ENCODE measurements around the gene THSD4.
"Not testable (repeated sequence)": the region's sequence is repeated elsewhere in the genome, so short reads cannot be mapped to it uniquely, and the experiment has no call there.

THSD4 gene

GRCh38 chr15:71149646-71150557 lies 34.6 kb downstream of the THSD4 start:
- DNase-seq (ENCODE audit: low read depth): no peak

DNA sequence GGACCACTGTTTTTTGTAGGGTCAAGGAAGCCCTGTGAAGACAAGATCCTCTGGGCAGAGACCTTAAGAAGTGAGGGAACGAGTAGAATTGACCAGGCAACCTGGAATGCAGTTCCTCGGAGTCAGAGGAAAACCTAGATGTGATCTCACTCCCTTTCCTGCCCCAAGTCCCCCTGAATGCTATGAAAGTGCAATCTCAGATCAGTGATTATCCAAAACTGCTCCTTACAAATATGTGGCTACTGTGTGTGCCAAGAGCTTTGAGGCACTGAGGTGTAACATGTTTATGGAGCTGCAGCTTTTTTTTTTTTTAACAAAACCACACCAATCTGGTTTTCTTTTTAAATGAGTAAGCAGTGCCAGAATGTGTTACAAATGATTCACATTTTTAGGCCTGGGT lies 35.8 kb downstream of the THSD4 start:
- DNase-seq (ENCODE audit: low read depth): no peak

DNA sequence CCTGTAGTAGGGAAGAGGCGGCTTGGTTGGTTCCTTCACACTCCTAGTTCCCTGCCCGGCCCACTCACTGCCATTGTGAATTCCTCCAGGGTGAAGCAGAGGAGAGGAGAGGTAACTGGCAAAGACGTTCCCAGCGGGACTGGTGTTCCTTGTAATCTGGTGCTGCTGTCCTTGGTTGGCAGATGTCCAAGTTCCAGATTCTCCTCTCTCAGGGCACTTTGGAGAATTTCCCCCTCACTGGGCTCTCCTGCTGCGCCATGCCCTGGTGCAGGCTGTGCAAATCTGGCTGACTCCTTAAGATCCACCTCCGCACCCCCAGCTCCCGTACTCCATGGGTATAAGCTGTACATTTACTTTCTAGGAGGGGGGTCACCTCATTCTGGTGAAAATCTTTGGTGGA lies 37.3 kb downstream of the THSD4 start:
- no peak for DNase-seq (ENCODE audit: low read depth)

DNA sequence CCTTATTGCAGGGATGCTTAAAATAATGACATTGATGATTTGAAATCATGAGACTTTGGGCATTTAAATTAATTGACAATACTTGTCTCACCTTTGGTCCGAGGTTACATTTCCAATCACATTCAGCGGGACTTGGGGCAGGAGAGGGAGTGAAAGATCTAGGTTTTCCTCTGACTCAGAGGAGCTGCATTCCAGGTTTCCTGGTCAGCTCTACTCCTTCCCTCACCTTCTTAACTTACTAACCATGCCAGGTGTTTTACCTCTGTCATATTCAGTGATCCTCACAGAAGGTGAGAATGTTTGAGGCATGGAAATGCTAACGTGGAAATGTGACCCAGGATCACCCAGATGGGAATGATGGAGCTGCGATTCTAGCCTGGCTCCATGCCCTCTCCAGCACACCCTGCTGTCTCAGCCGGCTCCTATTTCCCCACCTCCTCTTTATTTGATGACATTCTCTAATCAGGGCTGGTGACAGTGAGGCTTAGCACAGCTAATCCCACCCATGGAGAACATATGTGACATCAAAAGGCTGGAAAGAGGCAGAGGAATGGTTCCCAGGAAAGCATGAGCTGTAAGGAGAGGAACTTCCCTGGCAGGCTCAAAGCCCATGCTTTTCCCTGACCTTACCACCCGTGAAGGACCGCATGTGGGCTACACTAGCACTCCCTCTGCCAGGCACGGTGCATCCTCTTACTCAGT lies 38.7 kb downstream of the THSD4 start:
- no peak for DNase-seq (ENCODE audit: low read depth)

DNA sequence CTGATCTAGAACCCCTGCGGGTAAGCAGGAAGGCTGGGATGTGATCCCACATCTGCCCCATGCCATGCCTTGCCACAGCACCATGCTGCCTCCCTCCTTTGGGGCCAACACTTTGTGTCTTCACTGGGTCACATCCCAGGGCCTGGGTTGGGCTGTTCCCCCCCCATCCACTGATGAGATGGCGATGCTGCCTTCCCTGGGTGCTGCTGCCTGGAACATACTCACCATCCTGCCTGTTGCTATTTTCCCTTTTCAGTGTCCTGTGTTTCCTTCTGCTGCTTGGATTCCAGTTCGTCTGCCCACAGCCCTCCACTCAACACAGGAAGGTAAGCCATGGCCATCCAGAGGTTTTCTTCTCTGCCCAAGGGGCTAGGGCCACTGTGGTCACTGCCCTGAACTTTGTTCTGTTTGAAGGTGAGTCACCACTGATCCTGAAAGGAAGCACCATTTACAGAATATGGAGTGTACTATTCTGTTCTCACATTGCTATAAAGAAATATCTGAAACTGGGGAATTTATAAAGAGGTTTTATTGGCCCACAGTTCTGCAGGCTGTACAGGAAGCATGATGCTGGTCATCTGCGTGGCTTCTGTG lies 39.4 kb downstream of the THSD4 start:
- DNase-seq (ENCODE audit: low read depth): no peak

DNA sequence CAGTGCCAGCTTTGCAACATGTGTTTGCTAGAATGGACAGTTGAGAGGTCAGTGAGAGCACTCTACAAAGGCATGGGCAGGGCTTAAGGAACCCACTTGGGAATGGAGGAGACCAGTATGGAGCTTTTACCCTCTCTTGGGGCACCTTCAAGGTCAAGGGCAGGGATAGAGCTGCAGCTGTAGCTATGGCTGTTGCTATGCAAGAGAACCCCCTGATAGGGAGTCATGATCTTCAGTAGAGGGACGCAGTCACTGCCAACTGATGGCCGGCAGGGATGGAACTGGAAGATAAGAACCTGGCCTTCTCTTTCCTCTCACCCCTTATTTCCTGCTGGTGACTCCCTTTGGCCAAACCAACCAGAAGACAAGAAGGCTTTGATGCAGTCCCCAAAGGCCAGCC lies 40.3 kb downstream of the THSD4 start:
- DNase-seq (ENCODE audit: low read depth): no peak

GRCh38 chr15:71160976-71161375 lies 45.7 kb downstream of the THSD4 start:
- DNase-seq (ENCODE audit: low read depth): no peak

GRCh38 chr15:71162309-71162708 lies 47.0 kb downstream of the THSD4 start:
- DNase-seq (ENCODE audit: low read depth): no peak

GRCh38 chr15:71164606-71165005 lies 49.3 kb downstream of the THSD4 start:
- not testable (repeated sequence) for DNase-seq (ENCODE audit: low read depth)

- no peak for DNase-seq (ENCODE audit: low read depth)
These were observed 52.3 kb downstream of the THSD4 start for GRCh38 chr15:71167445-71168165.

GRCh38 chr15:71168166-71168834 lies 53.0 kb downstream of the THSD4 start:
- DNase-seq (ENCODE audit: low read depth): no peak

DNA sequence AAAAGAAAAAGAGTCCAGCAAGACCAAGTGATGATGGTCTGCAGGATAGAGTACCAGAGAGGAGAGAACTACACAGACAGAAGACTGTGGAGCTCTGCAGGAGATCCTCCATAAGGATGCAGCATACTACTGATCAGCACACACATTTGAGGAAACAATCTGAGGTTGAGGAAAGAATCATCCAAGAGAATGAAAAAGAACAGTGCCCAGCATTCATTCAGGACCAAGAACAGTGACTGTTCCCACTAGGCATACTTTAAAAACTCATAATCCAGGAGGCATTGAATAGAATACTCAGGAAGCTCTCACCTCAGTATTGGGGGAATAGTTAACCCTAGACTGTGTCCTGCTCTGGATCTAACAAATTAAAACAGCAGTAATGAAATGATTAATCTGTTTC lies 54.9 kb downstream of the THSD4 start:
- DNase-seq (ENCODE audit: low read depth): no peak

GRCh38 chr15:71171195-71171594 lies 55.9 kb downstream of the THSD4 start:
- no peak for DNase-seq (ENCODE audit: low read depth)

DNA sequence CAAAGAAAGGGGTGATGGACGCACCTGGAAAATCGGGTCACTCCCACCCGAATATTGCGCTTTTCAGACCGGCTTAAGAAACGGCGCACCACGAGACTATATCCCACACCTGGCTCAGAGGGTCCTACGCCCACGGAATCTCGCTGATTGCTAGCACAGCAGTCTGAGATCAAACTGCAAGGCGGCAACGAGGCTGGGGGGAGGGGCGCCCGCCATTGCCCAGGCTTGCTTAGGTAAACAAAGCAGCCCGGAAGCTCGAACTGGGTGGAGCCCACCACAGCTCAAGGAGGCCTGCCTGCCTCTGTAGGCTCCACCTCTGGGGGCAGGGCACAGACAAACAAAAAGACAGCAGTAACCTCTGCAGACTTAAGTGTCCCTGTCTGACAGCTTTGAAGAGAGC lies 59.1 kb downstream of the THSD4 start:
- DNase-seq (ENCODE audit: low read depth): not testable (repeated sequence)

DNA sequence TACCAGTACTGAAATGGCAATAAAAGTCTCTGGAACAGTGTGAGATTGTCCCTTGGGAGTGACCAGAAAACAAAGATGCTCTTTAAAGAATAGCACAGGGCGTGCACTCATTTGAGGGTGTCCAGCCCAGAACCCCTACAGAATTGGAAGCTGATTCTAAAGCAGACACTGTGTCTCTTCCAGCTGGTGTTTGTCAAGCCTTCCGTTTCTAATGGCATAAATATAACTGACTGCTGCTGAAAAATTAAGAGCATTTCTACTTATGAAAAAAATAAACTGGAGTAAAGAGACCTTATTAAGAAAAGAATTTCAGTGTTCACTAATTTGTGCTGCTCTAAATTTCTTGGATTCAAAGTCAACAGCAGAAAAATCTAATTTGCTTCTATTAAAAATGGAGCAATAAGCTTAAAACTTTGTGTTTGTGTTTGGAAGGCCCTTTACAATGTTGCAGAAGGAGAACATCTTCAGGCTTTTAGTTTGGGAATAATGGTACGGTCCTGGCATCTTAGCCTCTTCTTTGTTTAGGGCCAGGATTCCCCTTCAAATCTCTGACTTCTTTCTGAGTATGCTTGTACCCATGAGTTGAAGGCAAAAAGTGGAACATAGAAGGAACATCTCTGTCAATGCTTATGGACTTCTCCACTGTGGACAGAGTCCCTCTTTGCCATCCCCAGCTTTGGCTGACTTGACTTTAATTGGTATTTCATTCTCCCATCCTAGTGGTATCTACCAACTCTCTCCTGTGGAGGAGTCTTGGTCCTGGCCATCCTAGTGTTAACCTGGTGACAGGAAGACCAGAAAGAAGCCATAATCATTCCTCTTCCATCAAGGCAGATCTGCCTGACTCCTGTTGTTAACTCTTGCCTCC lies 65.9 kb downstream of the THSD4 start:
- no peak for DNase-seq (ENCODE audit: low read depth)

DNA sequence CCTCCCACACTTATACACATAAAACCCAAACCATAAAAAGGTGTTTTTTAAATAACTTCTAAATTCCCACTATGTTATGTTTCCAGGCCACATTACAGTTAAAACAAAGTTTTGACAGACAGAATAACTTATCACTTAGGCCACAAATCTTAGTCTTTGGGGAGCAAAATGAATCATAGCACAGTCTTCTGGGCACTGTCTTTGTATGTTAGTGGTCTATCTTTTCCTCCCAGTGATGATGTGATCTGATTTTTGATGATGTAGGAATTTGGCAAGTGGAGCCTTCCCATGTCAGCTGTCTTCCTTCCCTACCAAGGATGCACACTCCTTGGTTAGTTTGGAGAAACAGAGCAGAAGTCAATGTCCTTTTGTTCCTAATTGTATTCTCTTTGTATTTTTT lies 67.3 kb downstream of the THSD4 start:
- DNase-seq (ENCODE audit: low read depth): no peak

DNA sequence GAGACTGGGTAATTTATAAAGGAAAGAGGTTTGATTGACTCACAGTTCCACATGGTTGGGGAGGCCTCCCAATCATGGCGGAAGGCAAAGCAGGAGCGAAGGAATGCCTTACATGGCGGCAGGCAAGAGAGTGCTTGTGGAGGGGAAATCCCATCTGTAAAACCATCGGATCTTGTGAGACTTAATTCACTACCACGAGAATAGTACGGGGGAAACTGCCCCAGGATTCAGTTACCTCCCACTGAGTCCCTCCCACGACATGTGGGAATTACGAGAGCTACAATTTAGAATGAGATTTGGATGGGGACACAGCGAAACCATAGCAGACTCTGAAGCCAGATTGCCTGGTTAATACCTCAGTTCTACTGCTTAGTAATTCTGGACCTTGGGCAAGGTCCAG lies 67.8 kb downstream of the THSD4 start:
- DNase-seq (ENCODE audit: low read depth): no peak

DNA sequence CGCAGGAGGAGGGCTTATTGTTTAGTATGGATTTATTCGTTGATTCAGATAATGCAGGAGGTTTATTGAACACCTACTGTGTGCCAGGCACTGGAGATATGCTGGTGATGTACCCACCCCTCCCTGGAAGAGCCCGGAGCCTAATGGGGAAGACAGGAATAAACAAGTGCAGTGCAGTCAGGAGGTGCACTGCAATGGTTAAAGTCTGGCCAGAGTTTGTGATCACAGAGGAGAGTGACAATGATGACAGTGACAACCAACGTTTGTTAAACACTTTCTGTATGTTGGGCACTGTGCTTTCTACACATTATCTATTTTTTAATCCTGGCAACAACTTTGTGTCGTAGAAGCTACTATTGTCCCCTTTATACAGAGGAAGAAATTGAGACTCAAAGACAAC lies 70.4 kb downstream of the THSD4 start:
- DNase-seq (ENCODE audit: low read depth): no peak

DNA sequence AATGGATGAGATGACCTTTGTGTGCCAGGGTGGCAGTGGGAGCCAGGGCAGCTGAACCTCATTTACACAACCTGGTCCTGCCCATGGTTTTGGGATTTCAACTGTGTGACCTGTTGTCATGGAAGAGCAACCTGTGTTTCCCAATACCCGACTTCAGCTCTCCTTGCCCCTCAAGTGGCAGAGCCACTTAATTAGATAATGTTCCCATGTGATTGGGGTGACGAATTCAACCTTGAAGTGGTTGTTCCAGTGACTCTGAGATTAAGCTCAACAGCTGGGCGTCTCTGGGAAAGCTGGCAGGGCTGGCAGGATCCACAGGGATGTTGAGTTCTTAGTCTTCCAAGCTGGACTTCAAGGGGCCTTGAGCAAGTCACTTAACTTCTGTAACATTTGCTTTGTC lies 71.0 kb downstream of the THSD4 start:
- DNase-seq (ENCODE audit: low read depth): no peak

DNA sequence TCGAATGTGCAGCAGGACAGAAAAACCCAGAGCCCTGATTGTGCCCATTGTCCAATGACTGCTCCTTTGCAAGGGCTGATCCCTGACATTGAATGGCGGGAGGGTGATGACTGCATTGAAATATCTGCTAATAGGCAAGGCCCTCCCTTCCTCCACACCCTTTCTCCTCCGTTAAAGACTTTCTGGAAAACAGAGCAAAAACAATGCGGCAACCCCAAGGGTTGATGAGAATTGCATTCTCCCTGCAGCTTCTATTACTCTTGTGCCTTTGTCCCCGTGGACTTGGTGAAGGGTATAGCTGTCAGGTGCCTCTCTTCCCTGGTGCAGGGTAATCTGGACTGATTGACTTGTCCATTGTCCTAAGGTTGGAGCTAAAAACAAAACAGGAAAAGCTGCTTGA lies 71.8 kb downstream of the THSD4 start:
- DNase-seq (ENCODE audit: low read depth): no peak

DNA sequence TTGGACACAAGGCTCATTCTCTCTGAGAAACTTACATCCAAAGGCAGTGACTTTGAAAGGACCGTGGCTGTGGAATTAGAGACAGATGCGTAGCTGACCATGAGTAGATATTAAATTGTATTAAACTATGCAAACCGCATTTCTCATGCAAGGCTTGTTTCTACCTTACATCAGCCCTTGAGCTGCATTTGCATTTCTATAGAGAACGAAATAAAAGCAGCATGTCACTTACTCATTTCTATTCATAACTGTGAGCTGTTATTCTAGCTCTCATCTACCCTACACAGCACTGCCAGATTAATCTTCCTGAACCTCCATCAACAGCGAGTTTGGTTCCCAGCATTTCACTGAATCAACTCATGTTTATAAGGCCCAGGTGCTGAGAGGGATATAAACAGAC lies 72.3 kb downstream of the THSD4 start:
- DNase-seq (ENCODE audit: low read depth): no peak
